ENCODE measurements around the gene LSAMP.
"Not testable (repeated sequence)": the region's sequence is repeated elsewhere in the genome, so short reads cannot be mapped to it uniquely, and the experiment has no call there.

The LSAMP gene

DNA sequence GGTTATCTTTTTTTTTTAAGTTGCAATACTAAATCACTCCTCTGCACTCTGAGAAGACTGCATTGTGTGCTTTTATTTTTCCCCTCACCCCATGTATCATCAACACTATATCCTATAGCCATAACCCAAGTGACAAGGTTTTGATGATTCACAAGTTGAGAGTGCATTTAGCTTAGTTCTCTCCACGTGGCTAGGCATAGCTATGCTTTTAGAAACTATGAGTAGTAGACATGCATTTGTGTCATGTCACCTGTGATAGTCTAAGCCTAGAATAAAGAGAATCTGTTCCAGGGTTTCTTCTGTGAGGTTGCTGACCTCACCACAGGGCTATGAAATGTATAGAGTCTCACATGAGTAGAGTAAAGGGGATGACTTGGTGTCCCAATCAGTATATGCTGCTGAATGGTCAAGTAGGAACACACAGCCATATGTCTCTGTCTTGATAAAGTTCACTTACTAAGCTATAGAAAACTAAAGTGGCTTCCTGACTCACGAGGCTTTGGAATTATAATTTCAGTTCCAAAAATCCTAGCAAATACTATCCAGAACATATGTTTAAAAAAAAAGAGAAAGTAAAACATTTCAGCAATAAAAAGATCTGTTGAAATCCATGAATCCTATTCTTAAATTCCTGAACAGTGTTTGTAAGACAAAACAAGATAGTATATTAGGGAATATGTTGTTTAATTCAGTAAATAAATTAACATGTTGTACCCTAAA is 206.3 kb downstream of the LSAMP start:
- no peak for DNase-seq (ENCODE audit: low spot score)

DNA sequence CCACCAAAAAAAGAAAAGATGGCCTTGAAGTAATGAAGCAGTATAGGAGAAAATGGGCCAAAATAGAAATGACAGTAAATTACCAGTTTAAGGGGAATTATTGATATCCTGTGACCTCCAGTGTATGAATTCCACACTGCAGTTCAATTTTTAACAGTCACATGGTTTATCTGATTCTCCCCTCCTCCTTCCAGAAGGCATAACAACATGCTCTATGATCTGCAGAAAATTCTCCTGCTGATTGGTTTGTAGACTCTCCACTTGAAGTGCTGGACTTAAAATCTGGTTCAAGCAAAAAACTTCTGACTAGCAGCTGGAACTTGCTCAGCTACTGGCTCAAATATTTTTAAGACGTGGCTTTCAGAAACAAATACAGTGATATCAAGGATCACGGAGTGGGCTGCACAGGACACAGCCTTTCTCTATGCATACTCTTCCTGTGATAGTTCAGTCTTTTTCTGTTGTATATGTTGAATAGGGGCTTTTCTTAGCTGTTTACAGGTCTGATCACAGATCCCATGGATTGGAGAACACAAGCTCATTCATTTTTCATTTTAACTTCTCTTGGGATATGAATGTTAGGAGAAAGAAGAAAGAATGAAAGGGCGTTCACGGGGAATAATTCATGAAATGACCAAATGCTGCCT is 211.5 kb downstream of the LSAMP start:
- DNase-seq (ENCODE audit: low spot score), result no peak

DNA sequence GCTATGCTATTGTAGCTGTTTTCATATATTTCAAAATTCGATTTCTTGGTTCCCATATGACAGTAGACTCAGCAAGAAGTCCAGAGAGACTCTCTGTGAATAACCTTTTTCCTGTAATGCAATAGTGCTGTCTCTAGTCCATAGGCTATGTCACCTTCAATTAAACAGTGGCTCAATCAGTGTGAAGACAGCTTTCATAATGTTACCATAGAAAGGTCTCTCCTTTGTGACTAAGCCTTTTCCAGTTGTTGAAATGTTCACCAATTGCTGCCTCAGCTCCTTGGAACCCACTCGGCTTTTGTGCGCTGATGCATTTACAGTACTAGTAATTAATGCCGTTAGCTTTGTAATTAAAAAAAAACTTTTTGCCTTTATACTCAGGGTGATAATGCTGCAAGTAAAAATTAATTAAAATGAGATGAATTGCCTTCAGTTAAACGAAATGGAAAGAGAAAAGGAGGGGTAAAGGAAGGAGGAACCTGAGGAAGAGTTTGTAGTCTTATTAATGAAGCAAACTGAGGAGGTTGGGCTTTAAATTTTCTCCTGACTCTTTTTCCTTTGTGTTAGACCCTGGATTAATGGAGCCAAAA is 214.8 kb downstream of the LSAMP start:
- DNase-seq (ENCODE audit: low spot score), result no peak

DNA sequence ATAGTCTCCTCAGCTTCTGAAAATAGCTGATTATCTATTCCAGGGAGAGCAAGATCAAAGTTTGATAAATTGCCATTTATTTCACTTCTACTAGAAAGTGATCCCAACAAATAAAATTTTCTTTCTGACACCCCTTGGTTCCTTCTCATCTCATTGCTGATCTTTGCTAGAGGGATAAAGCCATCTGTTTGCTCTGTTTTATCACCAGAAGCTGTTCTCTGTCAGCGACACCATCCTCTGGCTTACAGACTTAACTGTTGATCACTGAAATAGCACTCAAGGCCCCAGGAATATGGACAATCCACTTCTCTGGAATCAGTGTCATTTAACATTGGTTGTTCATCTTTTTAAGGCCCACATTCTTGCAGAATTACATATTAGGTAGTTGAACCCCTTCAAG is 219.0 kb downstream of the LSAMP start:
- DNase-seq (ENCODE audit: low spot score), result no peak

GRCh38 chr3:116216761-116217160 is 228.5 kb downstream of the LSAMP start:
- DNase-seq (ENCODE audit: low spot score), result no peak

DNA sequence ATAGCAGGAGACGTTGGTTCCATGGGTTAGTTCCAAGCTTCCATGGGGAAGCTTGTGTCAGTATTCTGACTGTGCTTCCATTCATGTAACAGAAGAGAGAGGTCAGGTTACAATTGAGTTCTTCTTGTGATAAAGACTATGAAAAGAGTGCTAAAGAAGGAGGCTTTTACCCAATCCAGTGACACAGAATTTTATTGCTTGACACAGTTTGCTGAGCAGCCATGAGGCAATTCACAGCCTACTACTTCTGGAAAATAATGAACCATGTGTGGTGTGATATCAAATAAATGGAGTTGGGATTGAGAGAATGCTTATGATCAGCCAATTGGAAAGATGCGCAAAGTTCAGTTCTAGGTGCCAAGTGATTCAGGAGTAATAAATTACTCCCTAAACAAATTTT is 233.4 kb downstream of the LSAMP start:
- no peak for DNase-seq (ENCODE audit: low spot score)

- not testable (repeated sequence) for DNase-seq (ENCODE audit: low spot score)
Observed at GRCh38 chr3:116208830-116209229, 236.5 kb downstream of the LSAMP start.

DNA sequence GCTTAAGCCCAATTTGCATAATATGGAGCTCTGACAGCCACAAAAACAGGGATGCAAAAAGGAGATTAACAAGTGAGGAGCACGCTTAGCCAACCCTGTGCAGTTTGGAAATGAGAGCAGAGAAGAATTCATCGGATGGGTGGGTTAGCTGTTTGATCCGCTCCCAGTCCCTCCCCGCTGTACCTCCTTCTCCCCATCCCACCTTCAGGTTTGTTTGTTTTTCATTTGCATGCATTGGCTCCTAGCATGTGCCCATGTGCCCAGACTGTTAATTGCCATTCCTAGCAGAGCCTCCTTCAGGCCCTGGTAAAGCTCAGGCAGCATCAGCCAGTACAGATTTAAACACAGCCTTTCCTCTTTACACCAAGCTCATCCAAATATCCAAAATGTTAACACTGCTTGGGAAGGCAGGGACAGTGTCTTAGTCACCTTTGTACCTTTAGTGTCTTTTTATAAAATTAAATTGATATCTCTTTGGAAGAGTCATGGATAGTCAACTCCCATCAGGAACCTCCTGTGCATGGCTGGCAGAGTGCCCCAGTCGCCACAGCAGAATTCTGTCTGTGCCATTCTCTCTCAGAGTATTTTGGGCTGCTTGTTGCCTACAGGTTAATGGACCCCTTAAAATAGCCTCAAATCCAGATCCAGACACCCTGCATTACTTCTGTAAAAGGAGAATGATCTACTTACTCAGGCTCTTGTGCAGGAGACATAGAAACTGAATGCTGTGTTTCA is 244.2 kb downstream of the LSAMP start:
- no peak for DNase-seq (ENCODE audit: low spot score)

- DNase-seq (ENCODE audit: low spot score), result no peak
Observed at GRCh38 chr3:116199063-116199462, 246.2 kb downstream of the LSAMP start.

DNA sequence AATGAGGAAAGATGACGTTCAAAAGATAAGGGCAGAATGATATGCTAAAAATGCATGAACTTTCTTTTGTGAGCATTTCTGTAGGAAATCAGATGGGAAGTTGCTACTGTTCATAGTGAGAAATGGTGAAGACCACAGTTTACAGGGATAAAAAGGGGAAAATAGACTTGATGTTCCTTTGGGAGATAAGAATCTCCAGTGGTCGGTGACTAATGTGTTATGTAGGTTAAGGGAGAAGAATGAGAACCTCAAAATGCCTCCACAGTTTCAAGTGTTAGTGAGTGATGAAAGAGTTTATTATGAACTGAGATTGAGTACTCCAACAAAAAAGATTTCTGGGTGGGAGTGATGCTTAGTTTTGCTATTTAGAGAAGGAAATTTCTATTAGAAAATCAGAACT is 247.2 kb downstream of the LSAMP start:
- no peak for DNase-seq (ENCODE audit: low spot score)

- DNase-seq (ENCODE audit: low spot score), result no peak
Observed at GRCh38 chr3:116192464-116192863, 252.8 kb downstream of the LSAMP start.

DNA sequence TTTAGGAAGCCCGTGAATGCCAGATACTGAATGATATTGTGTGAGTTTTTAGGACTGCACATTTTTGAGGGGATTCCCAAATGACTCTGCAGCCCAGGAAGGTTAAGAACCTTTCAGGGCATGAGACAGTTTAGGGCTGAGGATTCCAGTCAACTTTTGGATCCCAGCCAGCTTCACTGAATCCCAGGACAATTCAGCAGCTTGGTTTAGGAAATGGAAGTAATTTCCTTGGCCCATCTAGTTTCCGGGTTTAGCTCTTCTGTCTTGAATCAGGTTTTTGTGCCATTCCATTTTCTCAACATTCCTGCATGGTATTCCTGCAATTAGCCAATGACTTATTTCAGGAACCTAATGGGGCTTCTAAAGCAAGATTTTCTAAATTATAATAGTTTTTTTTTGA is 253.9 kb downstream of the LSAMP start:
- no peak for DNase-seq (ENCODE audit: low spot score)

DNA sequence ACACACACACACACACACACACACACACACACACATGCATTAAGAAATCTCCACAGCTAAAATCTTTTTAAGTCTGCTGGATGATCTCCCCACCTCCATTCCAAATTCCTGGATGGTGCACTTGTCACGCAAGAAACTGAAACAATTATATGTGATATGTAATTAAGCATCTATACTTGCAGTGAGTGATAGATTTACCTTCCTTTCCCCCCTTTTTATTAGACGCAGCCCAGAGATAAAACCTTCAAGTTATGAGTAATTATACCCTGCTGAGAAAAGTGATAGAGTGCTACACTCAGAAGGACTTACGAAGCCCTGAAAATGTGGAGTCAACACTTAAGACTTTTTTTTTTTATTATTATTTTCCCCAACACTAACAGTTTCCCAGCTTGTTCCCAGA is 255.2 kb downstream of the LSAMP start:
- no peak for DNase-seq (ENCODE audit: low spot score)

- DNase-seq (ENCODE audit: low spot score), result no peak
Observed at GRCh38 chr3:116188231-116188785, 257.0 kb downstream of the LSAMP start.

DNA sequence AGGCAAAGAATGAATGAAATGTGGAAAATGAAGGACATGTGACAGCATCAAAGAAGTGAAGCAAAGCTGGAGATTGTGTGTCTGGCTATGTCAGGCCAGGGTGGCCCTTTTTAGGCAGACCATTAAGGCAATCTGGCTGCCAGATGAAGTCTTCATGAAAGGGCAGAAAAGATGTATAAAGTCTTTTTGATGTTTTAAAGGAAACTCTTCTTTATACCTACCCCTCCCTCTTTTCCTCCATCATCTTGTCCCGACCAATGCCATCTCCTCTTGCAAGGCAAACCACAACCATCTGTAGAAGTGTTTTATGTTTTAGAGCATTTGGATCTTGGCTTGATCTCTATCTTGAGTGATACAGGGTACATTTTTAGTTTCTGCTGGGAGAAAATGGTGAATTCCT is 259.2 kb downstream of the LSAMP start:
- DNase-seq (ENCODE audit: low spot score), result no peak

DNA sequence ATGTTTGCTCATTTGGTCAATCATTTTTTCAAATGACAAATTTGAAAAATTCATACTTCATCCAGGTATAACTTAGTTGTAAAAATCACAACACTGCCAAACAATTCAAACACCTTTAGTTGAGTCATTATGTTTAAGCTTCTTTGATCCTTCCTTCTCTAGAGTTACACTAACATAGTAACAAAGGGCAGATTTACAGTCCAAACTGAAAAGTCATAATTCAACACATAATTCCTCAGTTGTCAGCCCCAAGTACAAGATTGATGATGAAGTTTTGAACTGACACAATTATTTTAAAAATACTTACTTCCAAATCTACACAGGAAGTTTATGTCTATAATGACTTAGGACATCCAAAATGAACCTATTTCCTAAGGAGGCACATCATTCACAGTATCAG is 264.1 kb downstream of the LSAMP start:
- no peak for DNase-seq (ENCODE audit: low spot score)

DNA sequence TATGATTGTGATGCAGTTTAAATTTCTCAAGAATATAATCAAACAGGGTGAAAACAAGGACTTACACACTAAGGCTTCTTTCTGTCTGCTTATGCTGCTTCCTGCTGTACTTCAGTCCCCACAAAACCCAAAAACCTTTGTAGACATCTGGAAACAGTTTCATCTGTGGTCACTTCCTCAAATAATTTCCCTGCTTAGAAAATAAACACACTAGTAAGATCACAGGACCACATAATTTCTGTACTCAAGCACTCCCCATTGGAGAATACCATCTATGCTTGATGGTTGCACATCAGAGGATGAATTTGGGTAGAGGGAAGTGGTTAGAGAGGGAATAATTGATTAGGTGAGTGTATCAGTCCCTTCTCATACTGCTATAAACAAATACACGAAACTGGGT is 266.2 kb downstream of the LSAMP start:
- no peak for DNase-seq (ENCODE audit: low spot score)

DNA sequence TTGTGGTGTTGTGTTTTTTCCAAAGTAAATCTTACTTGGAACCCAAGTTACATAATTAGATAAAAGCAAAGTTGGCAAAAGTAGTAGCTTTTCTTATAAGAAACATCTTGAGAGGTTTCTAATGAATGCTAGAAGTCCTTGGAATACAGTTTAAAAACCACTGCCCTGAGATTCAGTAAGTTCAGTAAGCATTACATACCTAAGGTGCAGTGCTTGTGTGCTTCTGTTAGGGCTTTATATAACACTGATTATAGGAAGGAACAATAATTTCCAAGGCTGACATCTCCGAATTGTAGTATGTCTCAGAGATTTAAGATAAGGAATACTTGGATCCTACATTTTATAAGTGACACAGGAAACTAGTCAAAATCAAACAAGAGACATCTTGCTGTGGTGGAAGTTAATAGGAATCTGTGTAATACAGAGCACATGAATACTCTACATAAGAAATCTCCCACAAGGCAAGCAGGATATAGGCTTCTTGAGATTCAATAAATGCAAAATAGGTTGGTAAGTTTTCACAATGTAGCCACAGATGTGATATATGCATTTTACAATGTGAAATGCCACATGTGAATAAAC is 268.2 kb downstream of the LSAMP start:
- DNase-seq (ENCODE audit: low spot score), result no peak

DNA sequence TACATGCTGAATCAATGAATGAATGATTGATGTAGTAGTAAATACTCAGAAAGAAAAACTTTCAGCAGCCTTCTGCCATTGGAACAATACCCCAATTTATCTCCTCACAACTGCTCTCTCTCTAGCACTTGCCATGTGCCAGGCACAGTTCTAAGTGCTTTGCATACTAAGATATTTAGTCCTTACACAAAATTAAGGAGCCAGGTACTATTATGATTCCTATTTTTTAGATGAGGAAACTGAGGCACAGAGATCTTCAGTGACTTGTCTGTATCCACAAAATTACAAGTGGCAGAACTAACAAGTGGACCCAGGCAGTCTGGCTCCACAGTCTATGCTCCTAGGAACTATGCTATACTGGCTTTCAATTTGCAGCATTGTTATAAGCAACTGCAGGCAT is 279.2 kb downstream of the LSAMP start:
- DNase-seq (ENCODE audit: low spot score), result no peak

DNA sequence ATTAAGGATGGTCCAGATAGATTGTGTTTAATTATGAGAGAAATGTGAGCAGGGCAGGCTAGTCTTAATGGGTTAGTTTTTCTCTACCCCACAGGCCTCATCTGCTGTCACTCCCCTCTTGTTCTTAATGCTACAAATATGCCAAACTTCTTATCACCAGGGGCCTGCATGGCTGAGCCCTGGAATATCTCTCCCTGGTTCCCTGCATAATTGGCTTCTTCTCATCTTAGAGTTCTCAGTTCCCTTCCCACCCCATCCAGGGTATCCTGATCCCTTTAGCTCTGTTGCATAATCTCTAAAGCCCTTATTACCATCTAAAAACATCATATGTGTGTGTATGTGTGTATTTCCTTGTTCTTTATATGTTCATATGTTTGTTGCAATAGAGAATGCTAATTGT is 279.6 kb downstream of the LSAMP start:
- no peak for DNase-seq (ENCODE audit: low spot score)

- DNase-seq (ENCODE audit: low spot score), result no peak
Observed at GRCh38 chr3:116165135-116165534, 280.2 kb downstream of the LSAMP start.

DNA sequence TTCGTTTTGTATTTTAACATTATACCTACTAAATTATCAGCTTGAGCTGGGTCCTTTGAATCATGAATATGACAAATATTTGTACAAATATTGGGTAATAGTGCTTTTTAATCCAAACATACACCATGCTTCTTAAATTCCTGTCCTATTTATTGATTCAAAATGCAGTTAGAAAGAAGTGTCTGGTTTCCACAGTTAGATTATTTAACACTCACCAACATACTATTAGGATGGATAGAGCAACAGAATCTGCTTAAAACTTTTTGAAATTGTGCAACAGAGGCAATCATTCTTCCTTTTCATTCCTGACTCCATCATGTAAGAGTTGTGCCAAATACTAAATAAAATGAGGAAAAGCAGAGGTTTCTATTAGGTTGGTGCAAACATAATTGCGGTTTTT is 281.2 kb downstream of the LSAMP start:
- no peak for DNase-seq (ENCODE audit: low spot score)
